Central memory CD8-positive, alpha-beta T cell (primary cell): ENCODE results near the gene RAB10.
"Not testable (repeated sequence)": the region's sequence is repeated elsewhere in the genome, so short reads cannot be mapped to it uniquely, and the experiment has no call there.

Experiments
- ATAC-seq: fragments of 150-1000 bp; cut with Tn5 transposase; replicated peaks from 2 replicates; pipeline ENCODE4 v1.10.0; 2022; ENCODE audit warnings: mild to moderate bottlenecking, moderate FRiP score, moderate number of reproducible peaks; ENCODE audit not compliant: poor library complexity, severe bottlenecking; ENCODE audit errors: extremely low read depth
- DNase-seq, 2 donors: peaks; one replicate each; pipeline ENCODE4 v3.0.0; 2021; ENCODE audit warnings: low spot score in 2 of 2
- H3K27ac Mint-ChIP-seq: one replicate; pipeline ENCODE4 v1.8.0; 2022; ENCODE audit warnings: low read depth, mild to moderate bottlenecking, moderate library complexity, mixed read lengths
- H3K27me3 Mint-ChIP-seq: one replicate; pipeline ENCODE4 v1.8.0; 2022; ENCODE audit warnings: mixed read lengths
- H3K36me3 Mint-ChIP-seq: one replicate; pipeline ENCODE4 v1.8.0; 2022; ENCODE audit warnings: mild to moderate bottlenecking, moderate library complexity, mixed read lengths; ENCODE audit not compliant: insufficient read depth
- H3K4me1 Mint-ChIP-seq: one replicate; pipeline ENCODE4 v1.8.0; 2022; ENCODE audit warnings: mixed read lengths
- H3K4me3 Mint-ChIP-seq: one replicate; pipeline ENCODE4 v1.8.0; 2022; ENCODE audit warnings: mild to moderate bottlenecking, moderate library complexity, mixed read lengths
- H3K9me3 Mint-ChIP-seq: one replicate; pipeline ENCODE4 v1.8.0; 2022; ENCODE audit warnings: mixed read lengths

The RAB10 gene

DNA sequence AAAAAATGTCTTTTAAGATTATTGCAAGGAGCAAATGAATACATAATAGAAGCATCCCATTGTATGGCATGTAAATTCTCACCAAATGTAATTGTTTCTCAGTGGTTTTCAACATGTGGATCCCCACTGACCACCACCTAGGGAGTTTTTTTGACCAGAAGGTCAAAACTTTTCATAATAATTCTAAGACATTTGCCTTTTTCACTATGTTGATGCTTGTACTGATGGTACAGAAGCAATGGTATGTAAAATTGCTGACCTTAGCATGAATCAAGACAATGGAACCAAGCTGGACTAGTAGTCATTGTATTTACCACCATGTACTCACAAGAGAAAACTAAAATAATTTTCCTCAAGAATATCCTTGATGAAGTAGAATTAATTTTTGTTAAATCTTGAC lies 36.8 kb downstream of the RAB10 start:
- no peak overlapping the region for H3K27ac Mint-ChIP-seq
- no peak for ATAC-seq

DNA sequence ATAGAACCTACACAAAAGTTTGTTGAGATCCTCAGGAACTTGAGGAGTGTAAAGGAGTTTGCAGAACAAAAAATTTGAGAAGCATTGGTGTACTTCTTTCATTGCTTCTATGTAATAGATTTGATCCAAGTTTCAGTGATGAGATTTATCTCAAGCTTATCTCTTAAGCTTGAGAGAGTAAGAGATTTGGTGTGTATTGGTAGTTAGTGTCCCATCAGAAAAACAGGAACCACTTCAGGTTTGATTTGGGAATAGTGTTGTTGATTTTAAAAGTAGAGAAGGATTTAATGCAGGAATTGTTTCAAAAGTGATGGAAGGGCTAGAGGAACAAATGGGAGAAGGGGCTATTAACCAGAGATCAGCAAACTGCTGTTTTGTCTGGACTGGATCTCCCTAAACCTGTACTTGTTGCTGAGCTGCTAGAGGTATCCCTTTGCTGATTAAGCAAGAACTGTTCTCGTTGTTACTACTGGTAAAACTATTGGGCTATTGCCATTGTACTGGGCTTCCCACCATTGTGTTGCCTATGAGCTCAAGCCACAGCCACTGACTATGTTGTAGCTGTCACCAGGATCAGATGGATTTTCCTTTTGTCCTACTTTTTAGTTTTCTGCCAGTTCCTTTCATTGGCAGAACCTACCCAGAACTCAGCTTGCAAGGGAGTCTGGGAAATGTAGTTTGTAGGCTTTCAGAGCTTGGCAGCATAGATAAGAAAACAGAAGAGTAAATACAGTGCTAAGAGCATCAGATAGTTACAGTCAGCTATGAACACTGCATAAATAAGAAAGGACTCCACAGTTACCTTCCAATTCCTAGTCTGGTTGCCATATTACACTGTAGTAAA lies 39.3 kb downstream of the RAB10 start:
- Mint-ChIP-seq H3K36me3 (peaks cover 2% of the 10 kb centered on the region), H3K9me3 (no peaks in the 10 kb centered on the region)
- no peak for ATAC-seq

More for the DNA sequence above, 36.8 kb downstream of the RAB10 start:
- peaks cover 64% of the 10 kb centered on the region for H3K4me1 Mint-ChIP-seq
- H3K4me3 Mint-ChIP-seq, result no peak overlapping the region
- H3K9me3 Mint-ChIP-seq, result no peaks in the 10 kb centered on the region
- H3K36me3 Mint-ChIP-seq, result peaks cover 6% of the 10 kb centered on the region
- DNase-seq, result no peak
- H3K27me3 Mint-ChIP-seq, result no peaks in the 10 kb centered on the region

DNA sequence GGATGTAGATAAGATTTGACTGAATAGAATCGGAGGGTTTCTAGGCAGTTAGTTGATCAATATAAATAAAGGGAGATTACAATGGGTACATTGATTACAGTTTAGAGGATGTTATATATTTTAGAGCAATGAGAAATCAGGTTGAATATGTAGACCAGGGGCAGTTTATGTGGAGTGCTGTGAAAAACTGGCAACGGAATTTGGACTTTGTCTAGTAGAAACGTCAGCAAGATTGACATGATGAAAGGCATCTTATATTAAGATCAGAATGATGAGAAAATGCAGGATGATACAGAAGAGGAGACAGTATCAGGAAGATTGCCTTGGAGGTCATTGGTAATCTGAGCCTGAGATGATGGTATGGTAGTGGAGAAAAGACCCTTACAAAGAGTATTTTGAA lies 39.9 kb downstream of the RAB10 start:
- H3K9me3 Mint-ChIP-seq, result no peaks in the 10 kb centered on the region
- H3K27ac Mint-ChIP-seq, result no peak overlapping the region
- DNase-seq, result no peak
- H3K4me1 Mint-ChIP-seq, result peaks cover 50% of the 10 kb centered on the region
- no peaks in the 10 kb centered on the region for H3K27me3 Mint-ChIP-seq
- no peak for ATAC-seq
- no peak overlapping the region for H3K4me3 Mint-ChIP-seq
- peaks cover 2% of the 10 kb centered on the region for H3K36me3 Mint-ChIP-seq

More for the DNA sequence above, 39.3 kb downstream of the RAB10 start:
- Mint-ChIP-seq H3K27ac (no peak overlapping the region), H3K27me3 (no peaks in the 10 kb centered on the region), H3K4me3 (no peak overlapping the region), H3K4me1 (peaks cover 50% of the 10 kb centered on the region)
- no peak for DNase-seq

DNA sequence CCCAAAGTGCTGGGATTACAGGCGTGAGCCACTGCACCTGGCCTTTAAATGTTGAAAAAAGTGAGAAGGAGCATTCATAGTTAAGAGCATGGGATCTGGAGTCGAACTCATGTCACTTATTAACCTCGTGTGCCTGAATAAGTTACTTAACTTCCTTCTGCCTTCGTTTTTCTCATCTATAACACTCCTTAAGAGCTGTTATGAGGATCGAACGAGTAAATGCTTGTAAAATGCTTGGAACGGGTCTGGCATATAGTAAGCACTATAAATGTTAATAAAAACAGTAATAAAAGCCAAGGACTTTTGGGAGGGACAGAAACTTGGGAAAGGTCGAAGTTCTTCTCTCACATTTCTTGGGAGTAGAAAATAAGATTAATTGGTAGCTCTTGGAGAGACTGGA lies 40.8 kb downstream of the RAB10 start:
- H3K9me3 Mint-ChIP-seq, result no peaks in the 10 kb centered on the region
- no peak for ATAC-seq
- H3K27me3 Mint-ChIP-seq, result no peaks in the 10 kb centered on the region
- H3K4me3 Mint-ChIP-seq, result no peak overlapping the region
- DNase-seq, result no peak
- peaks cover 2% of the 10 kb centered on the region for H3K36me3 Mint-ChIP-seq
- H3K27ac Mint-ChIP-seq, result no peak overlapping the region
- peaks cover 44% of the 10 kb centered on the region for H3K4me1 Mint-ChIP-seq

- no peak for ATAC-seq
- Mint-ChIP-seq H3K9me3 (no peaks in the 10 kb centered on the region), H3K4me1 (peaks cover 39% of the 10 kb centered on the region), H3K27ac (no peak overlapping the region), H3K36me3 (peaks cover 2% of the 10 kb centered on the region), H3K27me3 (no peaks in the 10 kb centered on the region), H3K4me3 (no peak overlapping the region)
- no peak for DNase-seq
Observed at GRCh38 chr2:26075173-26075572, 41.3 kb downstream of the RAB10 start.

DNA sequence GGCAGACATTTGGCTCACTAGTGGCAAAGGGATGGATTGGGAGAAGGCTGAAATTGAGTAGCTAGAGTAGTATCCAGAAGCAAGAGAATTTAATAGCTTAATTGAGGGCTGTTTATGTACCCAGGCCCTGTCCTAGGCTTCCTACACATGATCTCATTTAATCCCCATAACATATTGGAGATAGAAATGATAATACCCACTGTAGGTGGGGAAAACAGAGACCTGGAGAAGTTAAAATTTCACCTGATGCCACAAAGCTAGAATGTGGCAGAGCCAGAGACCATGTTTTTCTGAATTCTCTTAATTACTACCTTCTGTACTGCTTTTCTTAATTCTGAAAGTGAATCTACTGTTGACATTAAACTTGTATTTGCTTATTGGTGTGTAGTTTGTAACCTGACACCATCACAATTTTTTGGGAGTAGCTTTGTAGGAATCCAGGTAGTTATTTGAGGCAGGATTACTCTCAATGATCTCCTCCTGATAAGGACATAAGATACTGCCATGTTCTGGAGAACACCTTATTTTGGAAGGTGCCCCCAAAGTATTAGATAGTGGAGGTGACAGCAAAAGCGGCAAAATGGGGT lies 42.2 kb downstream of the RAB10 start:
- Mint-ChIP-seq H3K27ac (peak overlapping the region; percentile 27), H3K4me3 (no peak overlapping the region), H3K4me1 (peaks cover 42% of the 10 kb centered on the region), H3K9me3 (peaks cover 3% of the 10 kb centered on the region), H3K27me3 (no peaks in the 10 kb centered on the region), H3K36me3 (peaks cover 2% of the 10 kb centered on the region)
- DNase-seq, result no peak
- no peak for ATAC-seq

DNA sequence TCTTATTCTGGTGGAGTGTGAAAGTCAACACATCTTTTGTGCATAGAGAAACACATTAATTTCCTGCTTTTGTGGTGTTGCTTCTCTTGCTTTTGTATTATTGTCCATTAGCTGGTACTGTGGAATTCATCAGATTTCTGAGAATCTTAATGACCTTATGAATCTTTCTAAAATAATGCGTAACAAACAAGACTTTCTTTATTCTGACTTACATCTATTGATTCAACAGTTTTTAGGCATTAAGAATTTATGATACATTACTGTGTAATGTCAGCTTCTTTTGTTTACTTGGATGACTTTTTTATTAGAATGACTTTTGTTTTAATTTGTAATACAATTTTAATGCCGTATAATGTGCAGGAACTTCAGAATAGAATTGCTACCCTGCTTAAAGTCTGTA lies 43.4 kb downstream of the RAB10 start:
- H3K27me3 Mint-ChIP-seq, result no peaks in the 10 kb centered on the region
- peaks cover 44% of the 10 kb centered on the region for H3K4me1 Mint-ChIP-seq
- H3K4me3 Mint-ChIP-seq, result no peak overlapping the region
- H3K27ac Mint-ChIP-seq, result no peak overlapping the region
- DNase-seq, result no peak
- H3K36me3 Mint-ChIP-seq, result peaks cover 2% of the 10 kb centered on the region
- no peak for ATAC-seq
- H3K9me3 Mint-ChIP-seq, result peaks cover 5% of the 10 kb centered on the region

- DNase-seq (no peak), ATAC-seq (no peak)
- Mint-ChIP-seq H3K27me3 (no peaks in the 10 kb centered on the region), H3K27ac (no peak overlapping the region), H3K4me3 (no peak overlapping the region), H3K4me1 (peaks cover 31% of the 10 kb centered on the region), H3K9me3 (peaks cover 5% of the 10 kb centered on the region), H3K36me3 (peaks cover 4% of the 10 kb centered on the region)
Observed at GRCh38 chr2:26078939-26079338, 45.1 kb downstream of the RAB10 start.

DNA sequence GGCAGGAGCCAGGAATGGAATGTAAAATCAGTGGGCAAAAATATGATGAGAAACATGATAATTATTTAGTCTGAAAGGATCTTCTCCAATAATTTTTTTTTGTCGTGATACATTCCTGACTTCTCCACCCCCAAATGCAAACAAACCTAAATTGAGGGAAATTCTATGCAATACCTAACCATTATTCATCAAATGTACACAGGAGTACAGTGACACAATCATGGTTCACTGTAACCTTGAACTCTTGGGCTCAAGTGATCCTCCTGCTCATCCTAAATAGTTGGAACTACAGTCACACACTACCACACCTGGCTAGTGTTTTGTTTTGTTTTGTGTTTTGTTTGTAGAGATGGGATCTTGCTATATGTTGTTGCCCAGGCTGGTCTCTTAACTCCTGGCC lies 46.5 kb downstream of the RAB10 start:
- Mint-ChIP-seq H3K9me3 (peaks cover 5% of the 10 kb centered on the region), H3K4me1 (peaks cover 31% of the 10 kb centered on the region), H3K36me3 (peaks cover 4% of the 10 kb centered on the region), H3K27ac (no peak overlapping the region), H3K4me3 (no peak overlapping the region), H3K27me3 (no peaks in the 10 kb centered on the region)
- ATAC-seq, result no peak
- DNase-seq, result no peak

- not testable (repeated sequence) for ATAC-seq, DNase-seq, H3K4me3 Mint-ChIP-seq, H3K27me3 Mint-ChIP-seq, H3K36me3 Mint-ChIP-seq, H3K9me3 Mint-ChIP-seq
- H3K27ac Mint-ChIP-seq, result peak overlapping the region; percentile 27
- H3K4me1 Mint-ChIP-seq, result peaks cover 30% of the 10 kb centered on the region
Observed at GRCh38 chr2:26080925-26081324, 47.0 kb downstream of the RAB10 start.

DNA sequence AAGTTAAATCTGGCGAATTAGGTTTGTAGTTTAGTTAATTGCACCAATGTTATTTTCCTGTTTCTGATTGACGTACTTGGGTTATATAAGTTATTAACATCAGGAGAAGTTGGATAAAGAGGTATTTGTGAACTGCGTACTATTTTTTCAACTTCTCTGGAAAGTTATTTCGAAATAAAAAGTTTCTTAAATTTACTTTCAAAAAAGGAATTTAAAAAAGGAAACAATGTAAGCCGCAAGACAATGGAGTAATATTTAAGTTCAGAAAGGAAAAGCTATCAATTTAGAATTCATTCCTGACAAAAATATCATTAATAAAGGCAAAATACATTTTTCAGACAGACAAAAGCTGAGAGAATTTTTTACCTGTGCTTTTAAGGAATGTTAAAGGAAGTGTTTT lies 47.7 kb downstream of the RAB10 start:
- ATAC-seq (no peak), DNase-seq (no peak)
- peak overlapping the region; percentile 27 for H3K27ac Mint-ChIP-seq
- H3K4me3 Mint-ChIP-seq, result no peak overlapping the region
- H3K9me3 Mint-ChIP-seq, result peaks cover 5% of the 10 kb centered on the region
- peaks cover 1% of the 10 kb centered on the region for H3K36me3 Mint-ChIP-seq
- H3K27me3 Mint-ChIP-seq, result no peaks in the 10 kb centered on the region
- peaks cover 35% of the 10 kb centered on the region for H3K4me1 Mint-ChIP-seq

DNA sequence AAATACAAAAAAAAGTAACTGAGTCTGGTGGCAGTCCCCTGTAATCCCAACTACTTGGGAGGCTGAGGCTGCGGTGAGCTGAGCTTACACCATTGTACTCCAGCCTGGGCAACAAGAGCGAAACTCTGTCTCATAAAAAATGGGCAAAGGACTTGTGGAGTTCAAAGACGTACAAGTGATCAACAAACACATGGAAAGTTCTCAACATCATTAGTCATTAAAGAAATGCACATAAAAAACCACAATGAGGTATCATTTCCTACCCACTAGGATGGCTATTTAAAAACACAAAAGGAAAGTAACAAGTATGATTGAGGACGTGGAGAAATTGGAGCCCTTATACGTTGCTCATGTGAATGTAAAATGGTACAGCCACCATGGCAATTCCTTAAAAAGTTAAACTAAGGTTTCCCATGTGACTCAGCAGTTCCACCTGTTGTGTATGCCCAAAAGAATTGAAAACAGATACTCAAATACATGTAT lies 52.3 kb downstream of the RAB10 start:
- H3K27ac Mint-ChIP-seq, result peak overlapping the region; percentile 62
- peaks cover 8% of the 10 kb centered on the region for H3K36me3 Mint-ChIP-seq
- H3K4me1 Mint-ChIP-seq, result peaks cover 42% of the 10 kb centered on the region
- H3K4me3 Mint-ChIP-seq, result peak overlapping the region; percentile 2
- DNase-seq (no peak), ATAC-seq (peak; percentile 90)
- H3K9me3 Mint-ChIP-seq, result peaks cover 1% of the 10 kb centered on the region
- H3K27me3 Mint-ChIP-seq, result no peaks in the 10 kb centered on the region

- ATAC-seq (no peak), DNase-seq (no peak)
- Mint-ChIP-seq H3K9me3 (no peaks in the 10 kb centered on the region), H3K4me1 (peaks cover 47% of the 10 kb centered on the region), H3K27ac (peak overlapping the region; percentile 62), H3K27me3 (no peaks in the 10 kb centered on the region), H3K4me3 (no peak overlapping the region), H3K36me3 (peaks cover 10% of the 10 kb centered on the region)
Observed at GRCh38 chr2:26086779-26087178, 52.9 kb downstream of the RAB10 start.
